Karpas-422 (cell line): Measurements from ENCODE around the gene MYO3A. TPM values are rescaled to one million over a fixed set of nuclear protein-coding genes. Genes with fewer than 3 reads are reported as not detected.
"Not testable (repeated sequence)": the region's sequence is repeated elsewhere in the genome, so short reads cannot be mapped to it uniquely, and the experiment has no call there.

Experiments used
- DNase-seq: peaks from one replicate; pipeline ENCODE4 v3.0.0-alpha.2; 2015
- H2AFZ ChIP-seq: fragments of 200-600 bp; sonication (generic); 2 replicates; pipeline ENCODE4 v1.6.1; 2014; ENCODE audit warnings: antibody characterized with exemption, low read length, mixed read lengths
- H3K27ac ChIP-seq: fragments of 200-600 bp; sonication (generic); 2 replicates; pipeline ENCODE4 v1.5.1; 2014; ENCODE audit warnings: mild to moderate bottlenecking, low read length, moderate library complexity
- H3K27me3 ChIP-seq: fragments of 200-600 bp; sonication (generic); 2 replicates; pipeline ENCODE4 v1.6.1; 2014; ENCODE audit warnings: low read length, mixed read lengths
- H3K36me3 ChIP-seq: fragments of 200-600 bp; sonication (generic); 2 replicates; pipeline ENCODE4 v1.6.1; 2014; ENCODE audit warnings: low read length, mixed read lengths; ENCODE audit not compliant: insufficient read depth
- H3K4me1 ChIP-seq: fragments of 200-600 bp; sonication (generic); 2 replicates; pipeline ENCODE4 v1.6.1; 2014; ENCODE audit warnings: mild to moderate bottlenecking, low read length, mixed read lengths
- H3K4me2 ChIP-seq: fragments of 200-600 bp; sonication (generic); 2 replicates; pipeline ENCODE4 v1.6.1; 2014; ENCODE audit warnings: low read length, low read depth, mild to moderate bottlenecking; ENCODE audit not compliant: poor library complexity, severe bottlenecking
- H3K4me3 ChIP-seq: fragments of 200-600 bp; sonication (generic); 2 replicates; pipeline ENCODE4 v1.5.1; 2014; ENCODE audit warnings: mild to moderate bottlenecking, antibody characterized with exemption, low read length, mixed read lengths
- H3K79me2 ChIP-seq: fragments of 200-600 bp; sonication (generic); 2 replicates; pipeline ENCODE4 v1.6.1; 2014; ENCODE audit warnings: mild to moderate bottlenecking, low read length, mixed read lengths
- H3K9ac ChIP-seq: fragments of 200-600 bp; sonication (generic); 2 replicates; pipeline ENCODE4 v1.6.0; 2014; ENCODE audit warnings: low read length
- H3K9me2 ChIP-seq: fragments of 200-600 bp; sonication (generic), shearing (Covaris generic); replicated peaks from 2 replicates; pipeline ENCODE4 v1.6.0; 2014; ENCODE audit warnings: mild to moderate bottlenecking, low read length, moderate library complexity; ENCODE audit not compliant: insufficient read depth
- H3K9me3 ChIP-seq: fragments of 300-700, 200-600 bp; sonication (generic); 2 replicates; pipeline ENCODE4 v1.6.1; 2014; ENCODE audit warnings: low read length, mixed read lengths
- H4K20me1 ChIP-seq: fragments of 200-600 bp; sonication (generic); 2 replicates; pipeline ENCODE4 v1.6.1; 2014; ENCODE audit warnings: mild to moderate bottlenecking, antibody characterized with exemption, low read length, low read depth; ENCODE audit not compliant: insufficient read depth
- total RNA-seq: library from RNA; depleted of rRNA; stranded (reverse); fragments of >200 nt; shearing (Covaris generic); gene quantifications from 2 replicates; pipeline ENCODE4 v1.2.3, GENCODE V29; 2014; ENCODE audit warnings: low replicate concordance

The MYO3A gene
- total RNA-seq, 1 experiment from 2014 or later, result not detected

DNA sequence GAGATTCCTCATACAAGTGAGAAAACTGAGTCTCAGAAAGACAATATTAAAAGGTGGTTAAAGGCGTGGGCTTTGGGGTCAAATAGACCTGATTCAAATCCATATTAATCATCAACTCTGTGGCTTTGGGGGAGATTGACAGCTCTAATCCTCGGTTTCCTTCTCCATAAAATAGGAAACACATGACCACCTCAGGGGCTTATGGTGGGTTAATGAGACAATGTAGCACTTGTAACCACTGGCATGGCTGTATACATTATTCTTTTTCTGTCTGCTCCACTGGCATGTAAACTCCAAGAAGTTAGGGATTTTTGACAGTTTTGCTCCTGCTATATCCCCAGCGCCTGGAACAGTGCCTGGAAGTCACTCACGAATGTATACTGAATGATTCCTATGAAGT, 161.8 kb downstream of the MYO3A start:
- no peak overlapping the region for H3K27ac ChIP-seq
- no peaks in the 10 kb centered on the region for H3K79me2 ChIP-seq
- no peaks in the 10 kb centered on the region for H3K36me3 ChIP-seq
- no peak overlapping the region for H3K4me3 ChIP-seq
- no peak overlapping the region for H3K9ac ChIP-seq
- no peaks in the 10 kb centered on the region for H3K4me1 ChIP-seq
- DNase-seq, result no peak
- H4K20me1 ChIP-seq, result no peaks in the 10 kb centered on the region
- no peaks in the 10 kb centered on the region for H3K9me3 ChIP-seq
- no peaks in the 10 kb centered on the region for H3K27me3 ChIP-seq
- H3K4me2 ChIP-seq, result no peak overlapping the region
- no peaks in the 10 kb centered on the region for H3K9me2 ChIP-seq
- H2AFZ ChIP-seq, result no peak overlapping the region

DNA sequence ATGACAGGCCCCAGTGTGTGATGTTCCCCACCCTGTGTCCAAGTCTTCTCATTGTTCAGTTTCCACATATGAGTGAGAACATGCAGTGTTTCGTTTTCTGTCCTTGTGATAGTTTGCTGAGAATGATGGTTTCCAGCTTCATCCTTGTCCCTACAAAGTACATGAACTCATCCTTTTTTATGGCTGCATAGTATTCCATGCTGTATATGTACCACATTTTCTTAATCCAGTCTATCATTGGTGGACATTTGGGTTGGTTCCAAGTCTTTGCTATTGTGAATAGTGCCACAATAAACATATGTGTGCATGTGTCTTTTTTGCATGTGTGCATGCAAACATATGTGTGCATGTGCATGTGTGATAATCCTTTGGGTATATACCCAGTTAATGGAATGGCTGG, 163.5 kb downstream of the MYO3A start:
- H3K9ac ChIP-seq, H3K36me3 ChIP-seq, H3K9me3 ChIP-seq, H3K4me2 ChIP-seq, DNase-seq, H3K27me3 ChIP-seq, H4K20me1 ChIP-seq, H3K4me3 ChIP-seq, H3K79me2 ChIP-seq, H2AFZ ChIP-seq, H3K4me1 ChIP-seq, H3K27ac ChIP-seq, H3K9me2 ChIP-seq: not testable (repeated sequence)

DNA sequence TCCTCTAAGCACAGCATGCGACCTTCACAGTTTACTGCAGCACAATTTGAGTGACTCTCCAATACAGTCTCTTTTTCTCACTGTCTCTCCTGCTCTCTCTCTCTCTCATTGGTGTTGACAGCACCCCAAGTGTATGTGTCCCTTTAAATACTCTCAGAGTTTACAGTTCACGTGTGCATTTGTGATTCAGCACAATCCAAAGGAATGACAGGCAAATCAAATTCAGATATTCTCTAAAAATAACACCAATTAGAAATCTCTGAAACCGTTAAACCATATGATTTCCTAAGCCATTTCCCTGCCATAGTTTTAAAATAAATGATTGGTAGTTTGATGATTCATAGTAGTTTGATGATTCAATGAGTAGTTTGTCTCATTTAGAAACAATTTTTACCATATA, 178.5 kb downstream of the MYO3A start:
- H3K9ac ChIP-seq, result no peak overlapping the region

DNA sequence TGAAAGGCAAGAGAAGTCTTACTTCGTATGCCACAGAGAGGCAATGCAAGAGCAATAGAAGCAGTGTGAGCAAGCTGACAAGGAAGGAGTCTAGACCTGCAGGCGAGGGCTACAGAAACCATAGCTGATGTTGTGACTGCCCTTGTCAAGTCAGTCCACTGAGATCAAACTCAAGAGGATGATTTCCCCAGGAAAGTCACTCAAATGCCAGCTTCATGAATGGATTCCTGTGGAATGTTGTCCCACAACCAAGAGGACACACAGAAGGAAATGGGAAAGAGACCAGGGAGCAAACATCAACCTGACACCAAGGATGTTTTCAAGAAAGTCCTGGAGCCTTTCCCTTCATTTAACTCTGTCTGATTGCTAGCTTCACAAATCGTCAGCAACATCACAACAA, 204.6 kb downstream of the MYO3A start:
- H3K27ac ChIP-seq, result no peak overlapping the region
- no peaks in the 10 kb centered on the region for H3K4me1 ChIP-seq
- no peaks in the 10 kb centered on the region for H4K20me1 ChIP-seq
- DNase-seq, result no peak
- no peak overlapping the region for H3K4me3 ChIP-seq
- H3K4me2 ChIP-seq, result no peak overlapping the region
- no peak overlapping the region for H3K9ac ChIP-seq
- no peaks in the 10 kb centered on the region for H3K27me3 ChIP-seq
- no peaks in the 10 kb centered on the region for H3K79me2 ChIP-seq
- no peaks in the 10 kb centered on the region for H3K9me3 ChIP-seq
- no peaks in the 10 kb centered on the region for H3K9me2 ChIP-seq
- no peak overlapping the region for H2AFZ ChIP-seq
- no peaks in the 10 kb centered on the region for H3K36me3 ChIP-seq

More for the DNA sequence above, 178.5 kb downstream of the MYO3A start:
- Histone ChIP-seq H3K4me1 (no peaks in the 10 kb centered on the region), H3K79me2 (no peaks in the 10 kb centered on the region), H3K9me2 (no peaks in the 10 kb centered on the region), H3K27me3 (no peaks in the 10 kb centered on the region), H3K27ac (no peak overlapping the region), H3K4me2 (no peak overlapping the region), H3K9me3 (no peaks in the 10 kb centered on the region), H3K4me3 (no peak overlapping the region), H3K36me3 (no peaks in the 10 kb centered on the region), H4K20me1 (no peaks in the 10 kb centered on the region), H2AFZ (no peak overlapping the region)
- no peak for DNase-seq

DNA sequence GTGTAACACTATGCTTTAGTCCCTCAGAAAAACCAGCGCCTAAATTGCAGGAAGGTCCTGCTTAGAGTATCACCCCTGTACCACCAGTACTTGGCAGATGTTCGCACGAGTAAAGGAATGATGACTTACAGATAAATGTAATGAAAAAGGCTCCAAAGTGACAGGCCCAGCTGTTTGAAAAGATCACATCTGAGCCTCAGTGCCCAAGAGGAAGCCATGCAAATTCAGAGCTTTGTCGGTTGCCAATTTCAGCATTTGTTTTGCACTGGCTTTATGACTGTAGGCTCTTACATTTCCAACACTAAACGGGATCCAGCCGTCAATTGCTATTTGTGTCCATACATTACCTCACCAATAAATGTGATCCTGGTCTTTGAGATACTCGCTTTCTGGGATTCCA, 222.0 kb downstream of the MYO3A start:
- H3K27ac ChIP-seq, result no peak overlapping the region
- no peak overlapping the region for H2AFZ ChIP-seq
- no peaks in the 10 kb centered on the region for H3K79me2 ChIP-seq
- H3K9ac ChIP-seq, result no peak overlapping the region
- peak; percentile 53 for DNase-seq
- no peaks in the 10 kb centered on the region for H3K36me3 ChIP-seq
- H3K27me3 ChIP-seq, result no peaks in the 10 kb centered on the region
- H3K4me2 ChIP-seq, result peak overlapping the region; percentile 50
- no peak overlapping the region for H3K4me3 ChIP-seq
- H3K9me2 ChIP-seq, result no peaks in the 10 kb centered on the region
- H3K4me1 ChIP-seq, result peaks cover 13% of the 10 kb centered on the region
- H4K20me1 ChIP-seq, result no peaks in the 10 kb centered on the region
- no peaks in the 10 kb centered on the region for H3K9me3 ChIP-seq

DNA sequence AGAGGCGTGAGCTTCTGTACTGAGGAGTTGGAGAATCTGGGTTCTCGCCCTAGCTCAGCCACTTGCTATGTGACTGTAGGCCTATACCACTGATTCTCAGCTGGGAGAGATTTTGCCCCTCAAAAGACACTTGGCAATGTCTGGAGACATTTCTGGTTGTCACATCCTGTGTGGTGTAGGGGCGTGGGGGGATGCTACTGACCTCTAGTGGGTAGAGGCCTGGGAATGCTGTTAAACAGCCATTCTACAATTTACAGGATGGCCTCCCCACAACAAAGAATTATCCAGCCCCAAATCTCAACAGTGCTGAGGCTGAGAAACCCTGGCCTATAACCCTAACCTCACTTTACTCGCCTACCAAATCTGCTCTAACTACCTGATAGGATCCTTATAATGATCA, 223.7 kb downstream of the MYO3A start:
- Histone ChIP-seq H3K27me3 (no peaks in the 10 kb centered on the region), H3K9me3 (no peaks in the 10 kb centered on the region), H3K36me3 (no peaks in the 10 kb centered on the region), H3K4me1 (peaks cover 13% of the 10 kb centered on the region), H3K9me2 (no peaks in the 10 kb centered on the region), H3K4me2 (no peak overlapping the region), H3K27ac (no peak overlapping the region), H3K4me3 (no peak overlapping the region), H3K9ac (no peak overlapping the region), H4K20me1 (no peaks in the 10 kb centered on the region), H3K79me2 (no peaks in the 10 kb centered on the region), H2AFZ (no peak overlapping the region)
- DNase-seq, result no peak

DNA sequence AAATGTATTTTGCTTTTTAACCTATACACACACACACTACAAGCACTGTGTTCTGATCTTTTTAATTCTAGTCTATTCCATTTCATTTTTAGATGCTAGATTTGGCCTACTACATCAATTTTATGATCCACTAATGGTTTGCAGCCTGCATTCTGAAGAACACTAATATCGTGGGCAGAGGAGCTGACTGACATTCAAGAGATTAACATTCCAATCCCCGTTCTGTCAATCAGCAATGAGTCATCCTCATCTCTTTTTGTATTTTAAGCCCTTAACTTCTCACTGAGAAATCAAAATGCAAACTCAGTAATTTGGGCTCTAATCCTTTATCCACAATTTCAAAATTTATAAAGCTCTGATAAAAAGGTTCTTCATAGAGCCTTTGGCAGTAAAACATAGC, 235.4 kb downstream of the MYO3A start:
- Histone ChIP-seq H3K9me2 (no peaks in the 10 kb centered on the region), H3K4me3 (no peak overlapping the region), H3K79me2 (no peaks in the 10 kb centered on the region)

DNA sequence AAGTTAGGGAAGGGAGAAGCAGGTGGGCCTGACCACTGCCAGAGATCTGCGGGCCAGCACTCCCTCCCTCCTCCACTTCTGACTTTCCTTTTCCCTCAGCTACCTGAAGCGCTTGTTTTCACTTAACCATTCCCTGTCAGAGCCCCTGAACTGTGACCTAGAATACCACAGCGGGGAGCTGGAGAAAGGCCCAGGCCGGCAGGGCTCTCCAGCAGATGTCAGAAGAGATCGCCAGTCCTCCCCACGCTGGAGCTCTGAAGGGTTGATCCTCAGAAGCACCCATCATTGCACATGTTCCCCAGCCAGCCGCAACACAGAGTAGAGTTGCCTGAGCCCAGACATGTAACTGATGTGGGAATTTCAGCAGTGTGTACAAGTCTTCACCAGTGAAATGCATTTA, 238.1 kb downstream of the MYO3A start:
- H3K27ac ChIP-seq, result no peak overlapping the region
- H3K9ac ChIP-seq, result no peak overlapping the region
- no peaks in the 10 kb centered on the region for H3K4me1 ChIP-seq
- no peaks in the 10 kb centered on the region for H3K36me3 ChIP-seq
- no peak for DNase-seq
- H3K9me3 ChIP-seq, result no peaks in the 10 kb centered on the region
- H3K9me2 ChIP-seq, result no peaks in the 10 kb centered on the region
- no peak overlapping the region for H3K4me2 ChIP-seq
- no peaks in the 10 kb centered on the region for H3K79me2 ChIP-seq
- no peak overlapping the region for H2AFZ ChIP-seq
- H4K20me1 ChIP-seq, result no peaks in the 10 kb centered on the region
- no peak overlapping the region for H3K4me3 ChIP-seq
- no peaks in the 10 kb centered on the region for H3K27me3 ChIP-seq

More for the DNA sequence above, 235.4 kb downstream of the MYO3A start:
- Histone ChIP-seq H3K9me3 (no peaks in the 10 kb centered on the region), H3K27ac (no peak overlapping the region), H4K20me1 (no peaks in the 10 kb centered on the region), H3K9ac (no peak overlapping the region), H3K36me3 (no peaks in the 10 kb centered on the region), H3K4me1 (no peaks in the 10 kb centered on the region), H3K27me3 (no peaks in the 10 kb centered on the region), H3K4me2 (no peak overlapping the region), H2AFZ (no peak overlapping the region)
- no peak for DNase-seq

DNA sequence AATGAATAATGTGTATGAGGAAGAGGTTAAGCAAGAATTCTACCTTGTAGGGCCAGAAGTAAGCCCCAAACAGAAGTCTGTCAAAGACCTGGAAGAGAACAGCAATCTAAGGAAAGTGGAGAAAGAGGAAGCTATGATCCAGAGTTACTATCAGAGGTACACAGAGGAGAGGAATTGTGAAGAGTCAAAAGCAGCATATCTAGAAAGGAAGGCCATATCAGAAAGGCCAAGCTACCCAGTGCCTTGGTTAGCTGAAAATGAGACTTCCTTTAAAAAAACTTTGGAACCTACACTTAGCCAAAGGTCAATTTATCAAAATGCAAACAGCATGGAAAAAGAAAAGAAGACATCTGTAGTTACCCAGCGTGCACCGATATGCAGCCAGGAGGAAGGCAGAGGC, 239.8 kb downstream of the MYO3A start:
- Histone ChIP-seq H3K4me1 (no peaks in the 10 kb centered on the region), H3K4me2 (no peak overlapping the region), H3K27ac (no peak overlapping the region), H3K9me3 (no peaks in the 10 kb centered on the region), H4K20me1 (no peaks in the 10 kb centered on the region), H3K36me3 (no peaks in the 10 kb centered on the region), H2AFZ (no peak overlapping the region), H3K79me2 (no peaks in the 10 kb centered on the region), H3K27me3 (no peaks in the 10 kb centered on the region), H3K9me2 (no peaks in the 10 kb centered on the region), H3K9ac (no peak overlapping the region), H3K4me3 (no peak overlapping the region)
- DNase-seq, result no peak
